ENCODE measurements around the gene BAG5.

The BAG5 gene

GRCh38 chr14:103563226-103563620, 766 bp upstream of the BAG5 start:
- no peak for DNase-seq

DNA sequence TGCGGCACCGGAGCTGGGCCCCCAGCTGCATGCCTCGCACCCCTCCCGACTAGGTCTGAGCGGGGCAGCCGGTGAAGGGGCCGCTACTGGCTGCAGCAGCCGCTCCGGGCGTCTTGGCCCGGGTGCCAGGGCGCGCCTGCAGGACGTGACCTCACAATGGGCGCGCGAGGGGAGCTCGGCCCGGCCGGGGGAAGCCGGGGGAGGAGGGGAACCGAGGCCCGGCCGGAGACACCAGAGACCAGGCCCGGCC, 353 bp downstream of the BAG5 start:
- no peak for DNase-seq

- DNase-seq = no peak
Measured at GRCh38 chr14:103561381-103562178, 877 bp downstream of the BAG5 start.

- DNase-seq = no peak
Measured at GRCh38 chr14:103560691-103561090, 1.8 kb downstream of the BAG5 start.

DNA sequence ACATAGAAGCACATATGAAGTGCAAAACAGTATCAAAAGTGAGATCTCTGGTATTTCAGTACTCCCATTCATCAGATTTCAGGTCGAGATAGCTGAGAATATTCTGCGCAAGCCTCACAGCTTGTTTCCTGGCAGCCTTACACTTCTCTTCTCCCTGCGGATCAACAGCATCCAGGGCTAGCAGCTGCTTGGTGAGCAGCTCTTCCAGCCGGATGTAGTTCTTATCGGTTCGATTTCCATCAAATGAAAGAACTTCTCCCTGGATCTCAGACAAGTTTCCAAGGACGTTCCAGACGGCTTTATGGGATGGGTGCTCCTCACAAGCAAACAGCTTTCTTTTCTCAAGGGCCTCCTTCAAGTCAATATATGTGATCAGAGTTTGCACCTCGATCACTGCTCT, 2.7 kb downstream of the BAG5 start:
- DNase-seq = no peak

DNA sequence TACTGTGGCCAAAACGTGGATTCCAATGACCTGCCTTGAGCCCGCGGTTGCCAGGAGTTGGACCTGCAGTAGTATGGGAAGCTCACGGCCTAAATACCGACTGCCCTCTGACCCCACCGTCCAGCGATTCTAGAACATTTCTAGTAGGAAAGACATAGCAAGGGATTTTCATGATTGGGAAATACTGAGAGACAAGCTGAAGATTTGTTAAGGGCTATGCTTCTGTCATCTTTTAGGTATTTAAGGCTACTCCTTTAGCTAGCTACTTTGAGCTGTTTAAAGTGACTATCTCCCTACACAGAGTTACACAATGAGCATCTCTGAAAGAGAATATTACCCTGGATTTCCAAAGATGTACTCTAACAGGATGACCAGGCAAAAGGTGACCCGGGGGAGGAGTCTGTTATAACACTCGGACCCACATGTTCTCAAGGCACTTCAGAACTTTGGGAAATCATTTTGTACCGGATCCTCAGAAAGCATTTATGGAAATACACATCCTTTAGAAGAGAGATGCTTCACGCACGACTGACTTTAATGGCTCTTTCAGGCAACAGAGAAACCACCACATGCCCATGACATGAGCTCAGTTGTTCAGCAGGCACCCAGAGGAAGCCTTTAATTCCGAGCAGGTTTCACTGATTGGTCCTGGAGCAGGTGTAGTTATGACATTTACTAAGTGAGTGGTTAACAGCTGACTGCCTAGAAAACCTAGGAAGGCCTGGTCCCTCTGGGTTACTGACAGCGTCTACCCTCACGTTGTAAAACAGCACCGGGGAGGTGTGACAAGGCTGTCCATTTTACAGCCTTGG, 4.2 kb downstream of the BAG5 start:
- DNase-seq = no peak

DNA sequence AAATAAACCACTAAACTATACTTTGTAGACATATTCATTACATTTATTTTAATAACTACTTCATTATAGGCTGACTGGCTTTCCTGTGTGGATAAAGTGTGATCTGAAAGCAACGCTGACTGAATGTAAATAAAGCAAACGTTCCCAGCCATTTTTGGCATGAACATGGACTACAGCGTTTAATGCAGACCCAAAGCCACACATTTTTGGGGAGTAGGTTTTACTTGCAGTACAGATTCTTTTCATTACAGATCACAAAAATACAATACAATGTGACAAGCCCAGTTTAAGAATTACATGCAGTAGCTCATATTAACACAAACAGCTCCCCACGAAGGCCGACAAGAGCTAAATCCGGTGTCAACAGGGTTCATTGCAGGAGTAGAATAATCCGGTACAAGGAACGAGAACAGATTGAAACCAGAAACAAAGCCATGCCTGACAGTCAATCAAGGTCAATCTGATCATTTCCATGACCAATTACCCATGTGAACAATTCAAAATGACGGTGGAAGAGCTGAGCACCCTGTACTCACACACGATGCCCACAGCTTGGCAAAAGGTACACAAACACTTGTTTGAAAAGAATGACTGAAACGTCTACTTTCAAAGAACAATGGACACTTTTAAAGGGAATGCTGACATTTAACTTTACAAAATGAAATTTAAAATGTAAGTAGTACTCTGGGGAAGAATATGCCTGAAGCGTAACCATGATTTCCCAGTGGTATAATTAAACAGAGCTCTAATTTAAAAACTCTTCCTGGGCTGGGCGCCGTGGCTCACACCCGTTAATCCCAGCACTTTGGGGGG, 5.3 kb downstream of the BAG5 start:
- no peak for DNase-seq

DNA sequence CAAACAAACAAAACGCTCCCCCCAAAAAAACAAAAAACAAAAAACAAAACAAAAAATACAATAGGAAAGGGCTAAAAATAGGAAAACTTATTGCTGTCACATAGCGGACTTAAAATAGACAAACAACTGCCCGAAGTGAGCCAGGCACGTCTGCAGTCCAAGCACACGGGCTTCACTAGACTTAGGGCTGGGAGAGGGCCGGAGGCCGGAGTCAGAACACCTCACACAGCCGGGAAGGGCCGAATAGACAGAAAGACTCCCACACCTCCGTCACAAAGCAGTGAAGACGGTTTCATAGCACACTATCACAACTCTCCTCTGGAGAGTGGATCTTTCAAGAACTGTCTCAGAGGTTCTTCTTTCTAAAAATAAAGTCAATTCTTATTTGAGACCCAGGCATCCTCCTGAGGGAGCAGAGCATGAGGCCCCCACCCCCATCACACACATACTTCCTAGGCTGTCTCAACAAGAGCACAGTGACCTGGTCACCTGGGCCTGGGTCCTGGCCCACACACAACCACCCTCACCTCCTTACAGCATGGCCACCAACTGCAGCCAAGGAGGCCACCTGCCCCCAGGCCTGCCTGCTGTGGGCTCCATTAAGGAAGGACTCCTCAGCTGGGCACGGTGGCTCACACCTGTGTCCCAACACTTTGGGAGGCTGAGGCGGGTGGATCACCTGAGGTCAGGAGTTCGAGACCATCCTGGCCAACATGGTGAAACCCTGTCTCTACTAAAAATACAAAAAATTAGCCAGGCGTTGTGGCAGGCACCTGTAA, 6.7 kb downstream of the BAG5 start:
- DNase-seq = no peak

GRCh38 chr14:103552846-103553210, 9.6 kb downstream of the BAG5 start:
- DNase-seq = no peak

GRCh38 chr14:103552011-103552845, 10.2 kb downstream of the BAG5 start:
- DNase-seq = no peak

DNA sequence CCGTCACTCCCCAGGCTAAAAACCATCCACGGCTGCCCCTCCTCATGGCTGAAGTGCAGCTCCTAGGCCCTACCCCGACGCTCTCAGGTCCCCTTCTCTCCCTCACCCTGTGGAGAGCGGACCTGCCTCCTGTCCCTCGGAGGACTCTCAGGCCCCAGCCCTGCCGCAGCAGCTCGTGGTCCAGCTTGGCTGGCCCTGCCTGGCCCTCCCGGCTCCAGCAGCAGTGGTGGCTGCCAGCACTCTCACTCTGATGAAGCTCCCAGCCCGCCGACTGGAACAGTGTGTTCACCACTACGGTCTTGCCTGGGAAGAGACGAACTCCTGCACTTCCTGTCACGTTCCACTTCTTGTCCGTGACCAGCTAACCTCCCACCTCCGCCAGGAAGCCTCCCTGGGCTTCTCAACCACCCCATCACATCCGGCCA, 11.1 kb downstream of the BAG5 start:
- no peak for DNase-seq

- no peak for DNase-seq
Measured at GRCh38 chr14:103550451-103551337, 11.8 kb downstream of the BAG5 start.

DNA sequence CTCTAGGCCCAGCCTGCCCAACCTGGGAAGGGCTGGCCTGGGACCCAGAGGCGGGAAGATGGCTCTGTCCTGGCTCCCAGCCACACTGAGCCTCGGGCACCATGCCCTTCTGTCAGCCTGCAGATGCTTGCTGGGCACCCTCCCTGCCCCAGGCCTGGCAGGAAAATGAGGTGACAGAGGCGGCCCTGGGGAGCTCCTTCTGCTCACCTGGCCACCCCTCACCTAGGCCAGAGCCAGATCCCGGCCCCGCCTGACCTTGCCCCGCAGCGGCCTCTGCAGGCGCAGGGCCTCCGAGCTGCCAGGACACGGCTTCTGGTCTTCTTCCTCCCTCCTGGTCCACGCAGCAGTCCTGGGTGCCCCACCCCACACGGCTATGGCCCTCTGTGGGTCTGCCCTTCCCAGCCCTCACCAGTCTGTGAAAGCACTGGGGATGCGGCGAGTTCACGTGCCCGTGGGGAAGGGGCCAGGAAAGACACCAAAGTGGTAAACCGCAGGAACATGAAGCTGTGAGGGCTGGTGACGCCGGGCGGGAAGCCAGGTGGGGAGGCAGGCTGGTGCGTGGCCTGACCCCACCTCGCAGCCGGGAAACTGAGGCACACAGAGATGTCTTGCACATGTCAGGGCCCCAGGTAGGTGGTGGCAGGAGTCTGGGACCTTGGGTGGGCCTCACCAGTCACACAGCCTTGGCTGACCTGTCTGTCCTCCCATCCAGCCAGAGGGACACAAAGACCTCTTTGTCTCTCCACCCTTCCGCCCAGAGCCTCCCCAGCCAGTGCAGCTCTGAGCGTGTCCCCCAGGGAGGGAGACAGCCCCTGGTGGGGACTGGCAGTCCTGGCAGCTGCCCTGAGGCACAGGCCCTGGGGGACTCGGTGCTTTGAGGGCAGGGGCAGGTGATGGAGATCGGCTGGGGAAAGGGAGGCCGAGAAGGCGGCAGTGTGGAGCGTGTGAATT, 12.8 kb downstream of the BAG5 start:
- no peak for DNase-seq

- DNase-seq = no peak
Measured at GRCh38 chr14:103548463-103549351, 13.8 kb downstream of the BAG5 start.

DNA sequence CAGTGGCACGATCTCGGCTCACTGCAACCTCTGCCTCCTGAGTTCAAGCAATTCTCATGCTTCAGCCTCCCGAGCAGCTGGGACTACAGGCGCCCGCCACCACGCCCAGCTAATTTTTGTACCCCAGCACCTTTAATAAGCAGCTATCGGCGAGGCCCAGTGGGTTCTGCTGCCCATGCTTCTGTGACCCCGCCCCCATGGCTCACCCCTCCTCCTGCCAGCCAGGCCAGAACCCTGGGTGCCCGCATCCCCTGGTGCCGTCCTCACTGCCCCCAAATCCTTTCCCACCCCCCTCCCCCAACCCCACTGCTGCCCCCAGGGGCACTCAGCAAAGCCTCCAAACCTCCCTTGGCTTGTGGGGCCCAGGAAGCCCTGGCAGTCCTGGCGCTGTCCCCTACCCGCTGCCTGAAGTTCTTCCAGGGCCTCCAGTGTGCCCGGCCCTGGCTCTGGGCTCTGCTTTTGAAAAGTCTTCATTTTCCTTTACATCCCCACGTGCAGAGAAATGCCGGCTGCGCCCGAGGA, 14.5 kb downstream of the BAG5 start:
- DNase-seq = no peak

DNA sequence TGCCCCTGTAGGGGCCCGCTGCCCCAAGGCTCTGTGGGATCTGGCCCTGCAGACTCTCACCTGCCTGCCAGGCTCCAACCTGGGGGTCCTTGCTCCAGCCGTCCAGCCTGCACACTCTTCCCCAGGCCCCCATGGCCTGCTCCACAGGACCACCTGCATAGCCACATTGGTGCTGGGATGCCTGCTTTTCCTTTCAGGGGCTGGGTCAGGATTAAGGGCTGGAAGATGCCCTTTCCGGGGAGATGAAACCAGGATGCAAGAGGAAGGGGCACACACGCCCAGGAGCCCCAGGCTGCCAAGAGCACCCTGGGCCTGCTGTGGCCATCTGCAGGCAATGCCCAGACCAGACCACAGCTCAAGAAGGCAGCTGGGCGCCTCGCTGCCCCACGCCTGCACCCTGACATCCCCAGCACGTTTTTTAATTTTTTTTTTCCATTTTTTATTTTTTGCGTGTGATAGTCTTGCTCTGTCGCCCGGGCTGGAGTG, 15.0 kb downstream of the BAG5 start:
- no peak for DNase-seq

GRCh38 chr14:103546652-103547454, 15.6 kb downstream of the BAG5 start:
- DNase-seq = peak; percentile 59
